ENCODE data around the gene ACP2. TPM values are rescaled to one million over a fixed set of nuclear protein-coding genes. Genes with fewer than 3 reads are reported as not detected.

ACP2 gene
- total RNA-seq, 4 donors from 2014 or later = 20.4 to 38.0 (median 26.5) TPM

DNA sequence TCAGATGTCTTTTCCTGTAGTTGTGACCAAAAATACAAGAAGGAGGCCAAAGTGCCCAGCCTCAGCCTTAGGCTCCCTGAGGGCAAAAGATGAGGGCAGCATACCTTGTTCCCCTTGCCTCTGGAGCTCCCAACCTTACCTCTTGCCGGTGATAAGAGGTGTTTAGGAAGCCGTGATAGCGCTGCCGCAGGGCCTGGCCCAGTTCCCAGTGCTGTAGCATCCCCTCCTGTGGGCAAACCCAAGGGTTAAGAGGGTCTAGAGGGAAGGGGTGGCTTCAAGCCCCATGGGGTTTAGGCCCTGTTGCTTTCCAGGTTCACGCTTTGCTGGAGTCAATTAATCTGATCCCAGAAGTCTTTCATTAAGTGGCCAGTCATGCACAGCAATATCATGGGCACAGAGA, 1.1 kb downstream of the ACP2 start:
- Histone ChIP-seq H3K4me1 (peaks cover 19 to 48% (median 25%) of the 10 kb centered on the region in 3 donors), H3K9me3 (no peaks in the 10 kb centered on the region), H3K27ac (no peak overlapping the region), H3K36me3 (peaks cover 18 to 50% (median 18%) of the 10 kb centered on the region in 3 donors), H3K4me3 (peak overlapping the region in 3 of 4 donors; percentile 77 to 85 (median 79)), H3K27me3 (no peaks in the 10 kb centered on the region)
- 87 to 100% methylated on average over 1 to 3 of the region's 5 CpGs for WGBS, 2 donors
- TF ChIP-seq, protein P1, sequence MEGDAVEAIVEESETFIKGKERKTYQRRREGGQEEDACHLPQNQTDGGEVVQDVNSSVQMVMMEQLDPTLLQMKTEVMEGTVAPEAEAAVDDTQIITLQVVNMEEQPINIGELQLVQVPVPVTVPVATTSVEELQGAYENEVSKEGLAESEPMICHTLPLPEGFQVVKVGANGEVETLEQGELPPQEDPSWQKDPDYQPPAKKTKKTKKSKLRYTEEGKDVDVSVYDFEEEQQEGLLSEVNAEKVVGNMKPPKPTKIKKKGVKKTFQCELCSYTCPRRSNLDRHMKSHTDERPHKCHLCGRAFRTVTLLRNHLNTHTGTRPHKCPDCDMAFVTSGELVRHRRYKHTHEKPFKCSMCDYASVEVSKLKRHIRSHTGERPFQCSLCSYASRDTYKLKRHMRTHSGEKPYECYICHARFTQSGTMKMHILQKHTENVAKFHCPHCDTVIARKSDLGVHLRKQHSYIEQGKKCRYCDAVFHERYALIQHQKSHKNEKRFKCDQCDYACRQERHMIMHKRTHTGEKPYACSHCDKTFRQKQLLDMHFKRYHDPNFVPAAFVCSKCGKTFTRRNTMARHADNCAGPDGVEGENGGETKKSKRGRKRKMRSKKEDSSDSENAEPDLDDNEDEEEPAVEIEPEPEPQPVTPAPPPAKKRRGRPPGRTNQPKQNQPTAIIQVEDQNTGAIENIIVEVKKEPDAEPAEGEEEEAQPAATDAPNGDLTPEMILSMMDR (IDR thresholded peaks at IDR 0.05) = no peak
- no peak for TF ChIP-seq POLR2A (IDR thresholded peaks at IDR 0.05)
- DNase-seq = no peak
- intact Hi-C loops (cut with DNase I) = no loop called here

GRCh38 chr11:47245611-47246357, 2.8 kb downstream of the ACP2 start:
- no peak for DNase-seq
- Histone ChIP-seq H3K4me1 (peaks cover 19 to 54% (median 25%) of the 10 kb centered on the region in 3 donors), H3K27ac (peak overlapping the region in 1 of 4 donors; percentile 47), H3K4me3 (no peak overlapping the region), H3K36me3 (peaks cover 20 to 67% (median 27%) of the 10 kb centered on the region in 3 donors), H3K9me3 (no peaks in the 10 kb centered on the region), H3K27me3 (no peaks in the 10 kb centered on the region)
- WGBS, 2 donors = 84 to 90% methylated on average over 2 to 11 of the region's 11 CpGs
- TF ChIP-seq, protein P1 (IDR thresholded peaks at IDR 0.05) = no peak
- TF ChIP-seq POLR2A (IDR thresholded peaks at IDR 0.05) = no peak
- intact Hi-C loops (cut with DNase I) = no loop called here

GRCh38 chr11:47244448-47245350, 3.9 kb downstream of the ACP2 start:
- intact Hi-C loops (cut with DNase I) = no loop called here
- TF ChIP-seq POLR2A (IDR thresholded peaks at IDR 0.05) = no peak
- TF ChIP-seq, protein P1 (IDR thresholded peaks at IDR 0.05) = no peak
- H3K27ac ChIP-seq = peak overlapping the region in 2 of 4 donors; percentile 47 to 51
- H3K36me3 ChIP-seq = peaks cover 31 to 78% (median 31%) of the 10 kb centered on the region in 3 donors
- H3K27me3 ChIP-seq = no peaks in the 10 kb centered on the region
- DNase-seq = no peak
- H3K4me1 ChIP-seq = peaks cover 16 to 49% (median 23%) of the 10 kb centered on the region in 3 donors
- WGBS, 2 donors = 87 to 89% methylated on average over 14 to 20 of the region's 23 CpGs
- H3K9me3 ChIP-seq = no peaks in the 10 kb centered on the region
- H3K4me3 ChIP-seq = no peak overlapping the region

DNA sequence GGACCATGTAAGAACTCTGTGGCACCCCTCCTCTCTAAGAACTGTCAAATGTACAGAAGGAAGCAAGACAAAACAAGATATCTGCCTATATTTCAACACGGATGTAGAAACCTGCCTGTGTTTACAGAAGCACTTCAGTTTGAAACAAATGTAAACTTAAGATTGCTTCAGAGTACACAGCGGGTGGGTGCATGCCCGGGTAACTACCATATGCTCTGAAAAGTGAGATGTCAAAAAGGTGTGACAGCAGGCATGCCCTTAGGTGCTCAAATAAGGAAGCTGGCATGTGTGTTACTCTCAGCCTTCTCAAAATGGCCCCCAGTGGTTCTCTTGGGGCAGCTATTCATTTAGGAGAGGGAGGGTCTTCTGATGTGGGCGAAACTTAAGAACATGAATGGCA, 5.2 kb downstream of the ACP2 start:
- Histone ChIP-seq H3K9me3 (no peaks in the 10 kb centered on the region), H3K4me1 (peaks cover 10 to 43% (median 19%) of the 10 kb centered on the region in 3 donors), H3K27ac (peak overlapping the region in 3 of 4 donors; percentile 36 to 51 (median 37)), H3K4me3 (no peak overlapping the region), H3K27me3 (no peaks in the 10 kb centered on the region), H3K36me3 (peaks cover 37 to 90% (median 41%) of the 10 kb centered on the region in 3 donors)
- intact Hi-C loops (cut with DNase I) = no loop called here
- TF ChIP-seq, protein P1 (IDR thresholded peaks at IDR 0.05) = no peak
- no peak for TF ChIP-seq POLR2A (IDR thresholded peaks at IDR 0.05)
- no peak for DNase-seq
- 30 to 33% methylated on average over 4 of the region's 4 CpGs for WGBS, 2 donors

All from esophagus squamous epithelium (tissue), 5 donors.